ENCODE data around the gene WFIKKN1.

- TF ChIP-seq CTCF (IDR thresholded peaks at IDR 0.05), result no peak
- TF ChIP-seq POLR2AphosphoS5 (IDR thresholded peaks at IDR 0.05), result no peak
These were observed 31.8 kb downstream of the WFIKKN1 start for GRCh38 chr16:662597-662996.
